ENCODE results near the gene DNAJB8.

DNA sequence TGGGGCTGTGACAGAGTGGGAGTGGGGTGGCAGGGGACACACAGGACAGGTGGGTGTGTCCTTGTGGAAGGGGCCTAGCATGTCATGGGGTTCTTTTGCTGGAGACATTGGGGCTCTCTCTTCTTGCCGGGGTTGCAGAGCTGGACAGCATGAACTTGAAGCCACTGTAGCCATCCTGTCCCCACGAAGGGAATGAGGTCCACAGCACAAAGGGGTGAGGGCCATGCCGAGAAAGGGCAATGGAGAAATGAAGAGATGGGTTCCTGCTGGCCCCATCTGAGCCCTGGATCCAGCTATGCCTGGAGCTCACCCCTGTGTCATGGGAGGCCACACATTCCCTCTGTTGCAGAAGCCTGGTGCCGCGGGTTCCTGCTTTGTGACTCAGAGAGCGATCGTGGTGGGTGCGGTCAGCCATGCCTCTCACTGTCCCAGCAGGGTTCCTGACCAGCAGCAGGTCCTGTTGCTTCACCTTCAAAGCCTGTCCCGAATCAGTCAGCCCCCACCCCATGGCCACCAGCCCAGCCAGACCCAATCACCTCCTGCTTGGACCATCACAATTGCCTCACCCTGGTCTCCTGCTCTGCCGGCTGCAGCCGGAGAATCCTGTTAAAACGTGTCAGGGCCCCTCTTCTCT is 50.0 kb downstream of the DNAJB8 start:
- TF ChIP-seq, protein P1, sequence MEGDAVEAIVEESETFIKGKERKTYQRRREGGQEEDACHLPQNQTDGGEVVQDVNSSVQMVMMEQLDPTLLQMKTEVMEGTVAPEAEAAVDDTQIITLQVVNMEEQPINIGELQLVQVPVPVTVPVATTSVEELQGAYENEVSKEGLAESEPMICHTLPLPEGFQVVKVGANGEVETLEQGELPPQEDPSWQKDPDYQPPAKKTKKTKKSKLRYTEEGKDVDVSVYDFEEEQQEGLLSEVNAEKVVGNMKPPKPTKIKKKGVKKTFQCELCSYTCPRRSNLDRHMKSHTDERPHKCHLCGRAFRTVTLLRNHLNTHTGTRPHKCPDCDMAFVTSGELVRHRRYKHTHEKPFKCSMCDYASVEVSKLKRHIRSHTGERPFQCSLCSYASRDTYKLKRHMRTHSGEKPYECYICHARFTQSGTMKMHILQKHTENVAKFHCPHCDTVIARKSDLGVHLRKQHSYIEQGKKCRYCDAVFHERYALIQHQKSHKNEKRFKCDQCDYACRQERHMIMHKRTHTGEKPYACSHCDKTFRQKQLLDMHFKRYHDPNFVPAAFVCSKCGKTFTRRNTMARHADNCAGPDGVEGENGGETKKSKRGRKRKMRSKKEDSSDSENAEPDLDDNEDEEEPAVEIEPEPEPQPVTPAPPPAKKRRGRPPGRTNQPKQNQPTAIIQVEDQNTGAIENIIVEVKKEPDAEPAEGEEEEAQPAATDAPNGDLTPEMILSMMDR (conservative IDR thresholded peaks at IDR 0.05; ENCODE audit: low read length): no peak
- TF ChIP-seq EZH2phosphoT487 (IDR thresholded peaks at IDR 0.05; ENCODE audit: borderline replicate concordance, low read depth, low read length): no peak
